ENCODE results near the gene TCTN1. TPM values are rescaled to one million over a fixed set of nuclear protein-coding genes. Genes with fewer than 3 reads are reported as not detected.

The TCTN1 gene
- total RNA-seq, 1 donor from 2014 or later = 84.0 TPM

DNA sequence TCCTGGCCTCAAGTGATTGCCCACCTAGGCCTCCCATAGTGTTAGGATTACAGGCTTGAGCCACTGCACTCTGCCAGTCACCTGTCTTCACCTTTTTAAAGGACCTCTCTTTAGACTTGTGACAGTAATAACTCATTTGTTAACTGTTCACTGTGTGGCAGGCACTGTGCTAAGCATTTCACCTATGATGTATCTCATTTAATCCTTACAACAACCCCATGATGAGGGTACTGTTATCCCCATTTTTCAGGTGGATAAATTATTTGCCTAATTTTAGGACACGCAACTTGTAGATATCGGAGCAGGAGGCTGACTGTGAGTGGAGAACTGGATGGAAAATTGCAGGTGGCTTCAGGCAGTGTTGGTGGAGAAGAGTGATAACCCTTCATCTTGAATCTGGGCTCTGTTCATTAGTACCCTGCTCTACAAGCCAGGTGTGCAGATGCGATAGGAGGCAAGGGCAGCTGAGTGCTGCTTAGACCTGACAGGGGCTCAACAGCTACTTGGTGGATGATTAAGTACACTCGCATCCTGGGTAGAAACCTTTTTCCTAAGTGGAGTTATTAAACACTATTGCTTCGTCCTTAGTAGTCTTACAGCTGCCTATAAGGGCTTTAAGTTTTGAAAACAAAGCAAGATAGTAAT, 2.7 kb downstream of the TCTN1 start:
- H3K36me3 Mint-ChIP-seq (ENCODE audit: insufficient read depth) = peaks cover 4% of the 10 kb centered on the region
- H3K27me3 Mint-ChIP-seq = no peaks in the 10 kb centered on the region
- H3K9me3 Mint-ChIP-seq (ENCODE audit: low read depth) = no peaks in the 10 kb centered on the region
- no peak overlapping the region for H3K27ac Mint-ChIP-seq
- H3K4me3 Mint-ChIP-seq (ENCODE audit: low read depth) = no peak overlapping the region
- no peak for DNase-seq (ENCODE audit: low spot score, unreplicated experiment)
- TF ChIP-seq, protein P1, sequence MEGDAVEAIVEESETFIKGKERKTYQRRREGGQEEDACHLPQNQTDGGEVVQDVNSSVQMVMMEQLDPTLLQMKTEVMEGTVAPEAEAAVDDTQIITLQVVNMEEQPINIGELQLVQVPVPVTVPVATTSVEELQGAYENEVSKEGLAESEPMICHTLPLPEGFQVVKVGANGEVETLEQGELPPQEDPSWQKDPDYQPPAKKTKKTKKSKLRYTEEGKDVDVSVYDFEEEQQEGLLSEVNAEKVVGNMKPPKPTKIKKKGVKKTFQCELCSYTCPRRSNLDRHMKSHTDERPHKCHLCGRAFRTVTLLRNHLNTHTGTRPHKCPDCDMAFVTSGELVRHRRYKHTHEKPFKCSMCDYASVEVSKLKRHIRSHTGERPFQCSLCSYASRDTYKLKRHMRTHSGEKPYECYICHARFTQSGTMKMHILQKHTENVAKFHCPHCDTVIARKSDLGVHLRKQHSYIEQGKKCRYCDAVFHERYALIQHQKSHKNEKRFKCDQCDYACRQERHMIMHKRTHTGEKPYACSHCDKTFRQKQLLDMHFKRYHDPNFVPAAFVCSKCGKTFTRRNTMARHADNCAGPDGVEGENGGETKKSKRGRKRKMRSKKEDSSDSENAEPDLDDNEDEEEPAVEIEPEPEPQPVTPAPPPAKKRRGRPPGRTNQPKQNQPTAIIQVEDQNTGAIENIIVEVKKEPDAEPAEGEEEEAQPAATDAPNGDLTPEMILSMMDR (IDR thresholded peaks at IDR 0.05; ENCODE audit: unreplicated experiment) = no peak
- peaks cover 3% of the 10 kb centered on the region for H3K4me1 Mint-ChIP-seq (ENCODE audit: low read depth)

DNA sequence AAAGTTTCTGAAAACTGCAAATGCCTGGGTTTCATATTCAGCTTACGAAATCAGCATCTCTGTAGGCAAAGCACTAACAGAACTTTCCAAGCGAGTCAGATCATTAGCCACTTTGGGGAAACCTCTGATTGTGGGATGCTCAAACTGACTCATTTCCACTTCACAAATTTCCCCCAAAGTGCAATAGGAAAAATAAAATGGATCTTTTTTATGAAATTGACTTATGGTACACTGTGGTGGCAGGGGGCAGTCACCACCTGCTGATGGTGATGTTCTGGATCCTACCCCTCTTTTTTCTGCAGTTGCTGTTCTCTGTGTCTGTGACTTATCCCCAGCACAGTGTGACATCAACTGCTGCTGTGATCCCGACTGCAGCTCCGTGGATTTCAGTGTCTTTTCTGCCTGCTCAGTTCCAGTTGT, 5.6 kb downstream of the TCTN1 start:
- no peak overlapping the region for H3K27ac Mint-ChIP-seq
- no peaks in the 10 kb centered on the region for H3K9me3 Mint-ChIP-seq (ENCODE audit: low read depth)
- H3K27me3 Mint-ChIP-seq = no peaks in the 10 kb centered on the region
- TF ChIP-seq, protein P1 (IDR thresholded peaks at IDR 0.05; ENCODE audit: unreplicated experiment) = no peak
- DNase-seq (ENCODE audit: low spot score, unreplicated experiment) = no peak
- no peak overlapping the region for H3K4me3 Mint-ChIP-seq (ENCODE audit: low read depth)
- peaks cover 6% of the 10 kb centered on the region for H3K36me3 Mint-ChIP-seq (ENCODE audit: insufficient read depth)
- H3K4me1 Mint-ChIP-seq (ENCODE audit: low read depth) = no peaks in the 10 kb centered on the region

DNA sequence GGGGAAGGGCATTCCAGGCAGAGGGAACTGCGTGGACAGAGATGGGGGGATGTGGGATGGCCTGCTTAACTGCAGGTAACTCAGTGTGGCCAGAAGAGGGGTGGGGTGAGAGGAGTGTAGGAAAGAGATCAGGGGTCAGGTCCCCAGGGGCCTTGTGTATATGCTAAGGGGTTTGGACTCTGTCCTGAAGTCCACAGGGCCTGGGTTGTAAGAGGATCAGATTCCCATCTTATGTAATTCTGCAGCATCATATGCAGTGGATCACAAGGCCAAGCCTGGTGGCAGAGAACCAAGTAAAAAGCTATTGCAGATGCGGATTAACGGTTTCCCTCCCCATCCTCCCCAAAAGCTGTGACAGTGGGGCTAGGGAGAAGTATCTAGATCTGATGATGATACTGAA, 8.7 kb downstream of the TCTN1 start:
- H3K27ac Mint-ChIP-seq = no peak overlapping the region
- H3K9me3 Mint-ChIP-seq (ENCODE audit: low read depth) = no peaks in the 10 kb centered on the region
- H3K36me3 Mint-ChIP-seq (ENCODE audit: insufficient read depth) = peaks cover 1% of the 10 kb centered on the region
- TF ChIP-seq, protein P1 (IDR thresholded peaks at IDR 0.05; ENCODE audit: unreplicated experiment) = no peak
- DNase-seq (ENCODE audit: low spot score, unreplicated experiment) = no peak
- H3K4me1 Mint-ChIP-seq (ENCODE audit: low read depth) = no peaks in the 10 kb centered on the region
- no peak overlapping the region for H3K4me3 Mint-ChIP-seq (ENCODE audit: low read depth)
- H3K27me3 Mint-ChIP-seq = no peaks in the 10 kb centered on the region

DNA sequence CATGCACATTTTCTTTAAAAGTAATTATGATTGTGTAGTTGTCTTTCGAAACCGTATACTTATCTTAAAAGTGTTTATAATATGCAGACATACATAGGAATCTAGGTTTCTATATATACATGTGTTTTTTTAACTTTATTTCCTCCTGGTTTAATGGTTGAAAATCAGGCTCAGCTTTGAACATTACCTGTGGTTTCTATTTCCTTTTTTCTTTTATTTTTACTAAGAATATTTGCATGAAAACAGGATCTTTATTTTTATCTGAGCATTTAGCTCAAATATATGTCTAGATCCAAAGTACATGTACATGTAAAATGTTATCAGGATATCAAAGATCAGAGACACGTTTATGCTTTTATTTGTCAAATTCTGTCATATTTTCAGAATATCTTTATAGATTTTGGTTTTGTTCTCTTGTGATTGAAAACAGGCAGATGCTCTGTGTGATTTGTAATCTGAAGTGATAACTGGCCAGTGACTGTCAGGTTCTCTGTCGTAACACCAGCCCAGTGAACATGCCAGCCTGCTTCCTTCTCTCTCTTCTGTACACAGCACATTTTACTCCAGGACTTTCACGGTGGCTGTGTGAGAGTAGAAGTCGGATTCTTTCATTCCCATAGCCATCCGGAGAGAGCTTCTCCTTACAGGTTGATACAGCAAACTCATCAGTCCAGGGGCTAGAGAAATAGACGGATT, 13.7 kb downstream of the TCTN1 start:
- no peaks in the 10 kb centered on the region for H3K9me3 Mint-ChIP-seq (ENCODE audit: low read depth)
- no peaks in the 10 kb centered on the region for H3K27me3 Mint-ChIP-seq
- no peak for DNase-seq (ENCODE audit: low spot score, unreplicated experiment)
- TF ChIP-seq, protein P1 (IDR thresholded peaks at IDR 0.05; ENCODE audit: unreplicated experiment) = no peak
- H3K27ac Mint-ChIP-seq = no peak overlapping the region
- H3K4me3 Mint-ChIP-seq (ENCODE audit: low read depth) = no peak overlapping the region
- H3K36me3 Mint-ChIP-seq (ENCODE audit: insufficient read depth) = peaks cover 11% of the 10 kb centered on the region
- H3K4me1 Mint-ChIP-seq (ENCODE audit: low read depth) = no peaks in the 10 kb centered on the region

DNA sequence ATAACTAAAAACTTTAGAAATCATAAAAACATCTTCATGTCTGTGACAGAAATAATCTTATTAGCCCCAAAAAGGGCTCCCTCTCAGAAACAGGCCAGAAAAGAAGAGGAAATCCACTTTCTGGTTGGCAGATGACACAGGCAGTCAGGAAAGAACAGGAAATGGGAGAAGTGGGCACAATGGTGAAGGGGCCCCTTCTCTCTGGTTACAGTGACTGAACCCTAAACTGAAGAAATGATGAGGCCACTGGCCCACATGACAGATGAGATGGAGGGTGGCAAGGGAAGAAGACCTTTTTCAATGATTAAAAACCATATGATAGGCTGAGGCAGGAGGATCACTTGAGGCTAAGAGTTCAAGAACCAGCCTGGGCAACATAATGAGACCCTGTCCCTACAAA, 21.1 kb downstream of the TCTN1 start:
- H3K27me3 Mint-ChIP-seq = no peaks in the 10 kb centered on the region
- no peaks in the 10 kb centered on the region for H3K36me3 Mint-ChIP-seq (ENCODE audit: insufficient read depth)
- no peak overlapping the region for H3K4me3 Mint-ChIP-seq (ENCODE audit: low read depth)
- H3K27ac Mint-ChIP-seq = no peak overlapping the region
- no peaks in the 10 kb centered on the region for H3K9me3 Mint-ChIP-seq (ENCODE audit: low read depth)
- TF ChIP-seq, protein P1 (IDR thresholded peaks at IDR 0.05; ENCODE audit: unreplicated experiment) = no peak
- DNase-seq (ENCODE audit: low spot score, unreplicated experiment) = no peak
- no peaks in the 10 kb centered on the region for H3K4me1 Mint-ChIP-seq (ENCODE audit: low read depth)
